GM20431 (cell line): ENCODE data around the gene LHX1.

Experiments
- in situ Hi-C: fragments of 300-500 bp; cut with MseI, MboI; formaldehyde crosslinking; loops from one replicate; pipeline ENCODE4 v1.15.0; 2020; ENCODE audit warnings: low sequenced_read_pairs; ENCODE audit not compliant: unreplicated experiment

LHX1 gene

DNA sequence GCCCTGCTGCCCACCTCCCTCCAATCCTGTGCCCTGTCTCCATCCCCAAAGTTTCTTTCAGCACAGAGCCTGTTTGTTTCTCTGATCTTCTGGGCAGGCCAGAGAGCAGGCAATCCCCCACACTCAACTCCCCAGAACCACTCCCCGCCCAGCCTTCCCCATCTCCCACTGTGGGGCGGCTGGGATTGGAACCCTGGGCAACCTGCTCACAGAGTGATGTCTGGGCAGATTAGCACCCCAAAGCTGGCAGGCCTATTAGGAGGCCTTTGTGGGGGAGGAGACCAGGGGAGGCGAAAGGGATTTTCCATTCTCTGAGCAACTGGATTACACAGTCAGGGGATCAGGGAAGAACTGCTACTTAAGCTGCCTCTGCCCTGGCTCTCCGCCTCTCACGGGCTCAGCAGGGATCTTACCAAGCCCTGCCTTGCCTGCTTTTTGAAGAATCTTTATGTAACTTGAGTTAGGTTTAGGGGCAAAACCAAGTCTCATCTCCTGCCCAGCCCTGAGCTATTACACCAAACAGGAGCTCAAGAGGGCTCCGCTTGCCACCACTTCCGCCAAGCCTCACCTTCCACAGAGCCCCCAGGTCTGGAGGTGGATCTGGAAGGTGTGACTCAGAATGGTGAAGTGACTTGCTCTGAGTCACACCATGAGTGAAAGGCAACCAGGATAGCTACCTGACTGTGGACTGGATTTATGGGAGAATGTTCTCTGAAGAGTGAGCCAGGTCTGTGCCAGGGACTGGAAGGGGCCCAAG is 16.0 kb upstream of the LHX1 start:
- in situ Hi-C loops: no loop called here

DNA sequence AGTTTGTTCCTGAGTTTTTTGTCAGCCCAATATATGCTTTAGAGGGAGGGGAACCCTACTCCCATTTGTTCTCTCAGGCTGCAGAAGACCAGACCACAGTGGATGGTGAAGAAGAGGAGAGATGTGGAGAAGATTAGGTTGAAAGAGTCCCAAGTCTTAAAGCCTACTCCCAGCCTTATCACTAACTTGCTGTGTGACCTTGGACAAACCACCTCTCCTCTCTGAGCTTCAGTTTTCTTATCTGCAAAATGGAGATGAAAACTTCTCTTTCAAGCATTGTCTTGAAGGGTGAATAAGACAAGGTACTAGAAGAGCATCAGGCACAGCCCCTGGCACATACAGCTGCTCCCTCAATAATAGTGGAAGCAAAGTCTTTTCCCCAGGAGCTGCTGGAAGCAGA is 15.1 kb upstream of the LHX1 start:
- in situ Hi-C loops: no loop called here

DNA sequence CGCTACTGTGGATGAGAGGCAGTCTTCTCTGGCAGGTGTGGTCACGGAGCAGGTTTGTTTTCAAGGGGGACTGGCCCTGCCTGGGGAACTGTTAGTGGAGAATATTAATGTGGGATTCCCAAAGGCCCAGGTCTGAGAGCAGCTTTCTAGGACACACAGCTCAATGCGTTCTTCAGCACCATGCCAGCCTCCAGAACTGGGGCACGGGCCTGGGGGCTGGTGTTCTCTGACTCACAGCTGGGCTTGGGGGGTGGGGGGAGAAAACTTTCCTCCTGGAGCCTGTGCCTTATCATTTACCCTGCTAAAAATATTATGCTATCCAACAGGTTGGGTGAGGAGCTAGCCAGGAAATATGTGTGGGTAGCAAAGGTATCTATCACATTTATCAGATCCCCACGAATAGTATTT is 13.5 kb upstream of the LHX1 start:
- in situ Hi-C loops: no loop called here

DNA sequence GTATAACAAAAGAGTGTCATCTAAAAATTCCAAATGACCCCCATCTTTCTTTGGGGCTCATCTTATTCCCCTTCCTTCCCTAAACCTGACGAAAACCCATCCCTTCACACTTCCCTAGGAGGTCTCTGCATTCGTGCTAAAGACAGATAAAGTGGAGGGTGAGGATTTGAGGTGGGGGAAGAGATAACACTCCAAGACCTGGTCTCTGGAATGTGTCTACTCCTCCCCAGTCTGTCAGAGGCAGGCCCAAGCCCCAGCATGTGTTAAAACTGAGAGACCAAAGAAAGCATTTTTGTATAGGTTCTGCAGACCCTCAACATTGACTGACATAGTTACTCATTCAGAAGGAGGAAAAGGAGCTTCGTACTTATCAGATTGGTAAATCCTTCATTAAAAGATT is 11.0 kb upstream of the LHX1 start:
- in situ Hi-C loops: no loop called here

DNA sequence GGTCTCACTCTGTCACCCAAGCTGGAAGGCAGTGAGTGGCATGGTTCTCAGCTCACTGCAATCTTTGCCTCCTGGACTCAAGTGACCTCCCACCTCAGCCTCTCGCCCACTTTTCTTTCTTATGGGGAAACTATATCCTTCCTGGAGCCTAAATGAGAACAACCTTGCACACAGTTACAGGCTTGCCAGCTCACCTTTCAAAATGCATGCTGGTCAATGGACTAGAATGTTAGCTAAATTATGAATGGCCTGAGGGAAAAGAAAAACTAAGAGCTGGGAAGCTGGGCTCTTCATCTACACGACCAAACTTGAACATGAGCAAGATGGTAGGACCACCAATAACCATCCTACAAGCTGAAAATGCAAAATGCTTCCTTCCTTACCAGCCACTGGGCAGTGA is 10.6 kb upstream of the LHX1 start:
- in situ Hi-C loops: no loop called here

DNA sequence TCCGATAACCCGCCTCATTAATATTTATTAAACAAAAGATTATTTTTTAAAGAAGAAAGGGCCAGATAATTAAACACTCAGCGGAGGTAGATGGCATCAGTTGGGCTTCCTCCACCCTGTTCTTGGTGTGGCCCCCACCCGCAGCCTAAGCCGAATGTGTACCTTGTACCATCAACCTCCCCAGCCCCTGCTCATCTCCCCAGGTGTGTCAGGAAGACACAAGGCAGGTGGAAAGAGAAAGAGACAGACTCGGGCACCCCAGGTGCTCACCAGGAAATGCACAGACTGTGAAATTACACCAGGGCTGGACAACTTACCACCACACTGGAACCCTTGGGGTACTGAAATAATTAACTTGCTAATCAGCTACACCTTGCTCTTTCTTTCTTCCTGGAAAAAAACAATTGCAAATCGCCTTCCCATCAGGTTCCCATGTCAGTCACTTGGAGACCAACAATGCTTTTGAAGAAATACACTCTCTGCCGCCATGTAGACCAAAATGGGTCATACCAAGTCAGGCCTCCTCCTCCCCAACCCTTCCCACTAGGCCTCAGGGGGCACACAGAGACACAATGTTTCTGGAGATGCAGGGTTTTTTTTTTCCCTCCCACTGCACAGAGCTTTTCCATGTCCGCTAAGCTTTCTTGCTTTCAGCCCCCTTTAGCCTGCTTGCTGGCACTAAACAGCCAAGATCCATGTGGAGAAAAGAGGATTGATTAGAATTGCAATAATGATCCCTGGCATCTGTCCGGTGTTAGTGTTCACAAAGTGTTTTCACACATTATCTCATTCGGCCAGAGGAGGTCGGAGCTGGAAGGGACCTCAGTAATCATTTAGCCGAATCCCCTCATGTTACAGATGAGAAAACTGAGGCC is 8.6 kb upstream of the LHX1 start:
- in situ Hi-C loops: no loop called here

DNA sequence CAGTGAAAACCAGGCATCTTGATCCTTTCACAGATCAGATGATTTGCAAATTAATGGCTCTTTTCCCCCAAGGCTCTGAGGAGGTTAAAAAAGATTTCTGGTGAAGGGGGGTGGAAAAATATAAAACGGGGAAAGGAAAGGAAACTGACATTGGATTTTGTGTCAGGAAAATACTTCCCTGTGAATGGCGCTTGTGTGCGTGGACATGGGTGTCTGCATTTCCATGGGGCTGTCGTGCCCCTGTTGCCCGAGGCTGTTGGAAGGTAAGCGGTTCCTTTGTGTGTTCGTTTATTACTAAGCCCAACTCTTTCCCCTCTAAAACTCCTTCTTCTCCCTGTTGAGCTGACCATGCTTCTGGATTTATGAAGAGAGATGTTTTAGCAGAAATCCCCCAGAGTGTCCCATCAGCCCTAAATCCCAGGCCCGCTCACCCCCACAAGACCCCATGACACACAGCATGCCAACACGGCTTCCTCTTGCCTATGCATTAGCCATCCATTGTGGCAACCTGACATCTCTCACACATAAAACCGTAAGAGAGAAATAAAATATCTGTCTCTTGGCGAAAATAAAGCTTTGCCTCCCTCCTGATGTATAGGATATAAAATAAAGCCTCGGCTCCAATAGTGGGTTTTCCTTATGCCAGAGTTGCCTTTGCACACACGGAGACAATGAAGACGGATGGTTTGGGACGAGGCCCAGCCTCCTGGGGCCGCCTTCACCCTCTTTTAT is 7.3 kb upstream of the LHX1 start:
- in situ Hi-C loops: no loop called here

DNA sequence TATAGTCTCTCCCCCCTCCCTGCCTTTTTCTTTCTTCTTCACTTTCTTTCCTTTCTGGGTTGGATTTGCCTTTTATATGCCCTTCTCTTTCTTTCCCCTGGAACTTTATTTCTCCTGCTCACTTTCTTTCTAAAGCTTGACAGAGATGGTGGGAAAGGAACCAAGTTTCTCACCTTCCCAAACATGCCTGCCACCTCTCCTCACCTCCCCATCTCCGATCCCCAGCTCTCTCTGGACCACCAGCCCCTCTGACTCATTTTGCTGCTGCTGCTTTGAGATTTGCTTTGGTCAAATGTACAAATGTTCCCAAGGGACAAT is 6.7 kb upstream of the LHX1 start:
- in situ Hi-C loops: no loop called here

DNA sequence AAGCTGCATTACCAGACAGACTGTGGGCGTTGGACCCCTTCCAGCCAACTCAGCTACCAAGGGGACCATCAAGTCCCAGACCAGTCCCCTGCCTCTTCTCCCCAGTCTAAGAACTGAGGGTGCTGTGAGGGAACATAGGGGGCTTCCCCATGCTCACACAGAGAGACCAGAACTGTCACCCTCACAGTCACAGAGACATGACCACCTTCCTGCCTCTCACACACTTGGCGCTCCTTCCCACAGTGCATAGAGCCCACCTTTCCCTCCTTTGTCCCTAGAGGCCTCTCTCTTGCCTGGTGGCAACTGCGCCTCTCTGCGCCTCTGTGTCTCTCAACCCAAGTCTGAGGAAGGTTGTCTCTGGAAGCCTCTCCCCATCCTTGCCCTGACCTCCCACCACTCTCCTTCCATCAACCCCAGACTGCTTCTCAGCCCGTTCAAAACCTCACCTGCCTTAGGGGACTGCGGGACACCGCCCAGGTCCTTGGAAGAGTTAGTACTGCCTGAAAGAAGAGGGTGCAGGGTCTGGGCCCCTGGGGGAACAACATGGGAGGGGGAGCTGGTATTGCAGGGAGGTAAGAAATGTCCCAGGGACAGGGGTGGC is 6.1 kb upstream of the LHX1 start:
- in situ Hi-C loops: no loop called here

DNA sequence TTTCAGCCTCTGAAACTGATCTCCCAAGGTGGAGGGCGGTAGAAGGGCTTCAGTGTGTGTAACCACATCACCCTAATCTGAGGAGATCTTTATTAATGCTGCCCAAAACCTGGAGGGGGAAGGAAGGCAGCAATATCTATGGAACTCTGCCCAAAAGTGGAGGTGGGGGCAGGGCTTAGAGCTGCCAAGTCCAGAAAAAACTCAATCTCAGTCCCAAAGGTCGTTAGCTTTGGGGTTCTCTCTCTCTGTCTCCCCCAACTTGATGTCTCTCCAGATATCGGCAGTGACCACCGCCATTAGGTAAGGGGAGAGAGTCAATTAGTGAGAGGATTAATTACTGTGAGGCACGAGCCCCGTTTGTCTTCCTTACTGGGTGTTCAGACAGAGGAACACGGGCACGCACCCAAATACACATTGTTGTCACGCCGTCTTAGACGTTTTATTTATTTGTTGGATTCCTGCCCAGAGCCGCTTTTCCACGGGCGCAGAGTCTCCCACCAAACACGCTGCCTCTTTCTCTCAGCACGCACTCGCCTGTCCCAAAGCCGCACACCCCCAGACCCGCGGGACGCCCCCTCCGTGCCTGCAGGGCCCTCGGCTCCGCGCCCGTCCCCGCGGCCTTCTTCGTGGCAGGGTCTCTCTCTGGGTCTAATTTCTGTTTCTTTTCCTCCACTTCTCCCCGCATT is 5.4 kb upstream of the LHX1 start:
- in situ Hi-C loops: no loop called here

DNA sequence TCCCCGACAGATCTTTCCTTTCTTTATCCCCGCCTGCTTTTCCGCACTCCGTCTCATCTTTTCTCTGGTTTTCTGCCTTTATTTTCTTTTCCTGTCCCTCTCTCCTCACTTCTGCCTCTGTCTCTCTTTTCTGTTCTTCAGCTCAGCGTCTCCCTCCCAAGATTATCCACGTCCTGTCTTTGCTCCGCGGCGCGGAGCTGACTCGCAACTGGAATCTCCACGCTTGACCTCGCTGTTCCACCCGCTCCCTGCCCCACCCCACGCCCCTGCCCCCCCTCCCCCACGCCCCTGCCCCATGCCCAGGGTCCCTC is 4.9 kb upstream of the LHX1 start:
- in situ Hi-C loops: no loop called here

DNA sequence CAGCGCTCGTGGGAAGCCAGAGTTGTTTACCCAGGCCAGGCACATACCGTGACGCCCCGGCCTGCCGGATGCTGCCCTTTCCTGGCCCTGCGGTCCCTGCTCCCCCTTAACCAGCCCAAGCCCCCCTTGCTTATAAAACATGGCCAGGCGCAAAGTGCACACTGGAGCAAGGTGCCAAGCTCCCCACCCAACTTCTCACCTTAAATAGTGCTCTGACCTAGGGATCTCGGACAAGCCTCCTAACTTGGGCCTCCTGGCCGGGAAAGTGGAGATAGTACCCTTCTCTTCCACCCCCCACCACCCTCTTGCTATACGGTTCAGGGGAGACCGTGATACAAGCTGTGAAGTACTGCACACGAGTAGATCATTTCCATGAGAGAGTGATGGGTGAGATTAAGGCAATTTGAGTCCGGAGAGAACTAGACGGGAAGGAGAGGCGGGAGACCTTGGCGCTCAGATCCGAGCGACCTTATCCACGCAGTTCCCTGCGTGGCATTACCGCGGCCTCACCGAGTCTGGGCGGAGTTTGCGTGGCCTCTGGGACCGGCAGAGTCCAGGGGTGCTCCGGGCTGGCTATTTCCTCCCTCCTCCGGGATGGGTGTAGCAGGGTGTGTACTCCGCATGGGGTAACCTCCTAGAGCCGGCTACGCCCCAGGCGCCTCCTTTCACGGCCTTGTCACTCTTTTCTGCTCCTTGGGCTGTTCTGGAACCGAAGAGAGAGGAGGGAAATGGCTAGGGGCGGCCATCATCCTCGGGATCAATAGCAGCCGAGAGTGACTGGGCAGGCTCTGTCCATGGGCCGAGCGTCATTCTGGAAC is 4.4 kb upstream of the LHX1 start:
- in situ Hi-C loops: no loop called here

DNA sequence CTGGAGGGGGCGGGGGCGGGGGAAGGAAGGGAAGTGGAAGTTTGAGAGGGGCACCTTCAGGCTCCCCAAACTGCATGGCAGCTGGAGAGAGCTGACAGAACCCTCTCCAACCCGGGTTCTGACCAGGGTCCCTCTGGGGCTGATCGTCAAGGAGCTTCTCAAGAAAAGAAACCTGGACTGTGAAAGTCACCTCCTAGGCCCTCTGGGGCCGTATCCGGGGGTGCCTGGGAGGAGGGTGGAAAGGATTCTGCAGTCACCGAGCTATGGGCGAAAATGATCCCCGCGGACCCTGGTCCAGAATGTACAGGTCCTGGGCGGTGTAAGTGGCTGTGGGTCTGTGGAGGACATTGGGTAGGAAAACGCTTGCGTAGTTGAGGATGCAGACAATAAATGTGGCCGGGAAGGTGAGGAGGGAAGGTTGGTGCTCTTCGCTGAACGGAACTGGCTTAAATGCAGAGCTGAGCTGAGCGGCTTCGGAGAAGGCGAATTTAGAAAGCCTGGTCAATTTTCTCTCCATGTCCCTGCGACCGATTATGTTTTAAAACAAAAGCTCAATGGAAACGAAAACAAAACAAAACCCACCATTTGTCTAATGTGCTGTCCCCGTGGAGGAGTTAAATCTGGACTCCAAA is 3.6 kb upstream of the LHX1 start:
- in situ Hi-C loops: no loop called here

DNA sequence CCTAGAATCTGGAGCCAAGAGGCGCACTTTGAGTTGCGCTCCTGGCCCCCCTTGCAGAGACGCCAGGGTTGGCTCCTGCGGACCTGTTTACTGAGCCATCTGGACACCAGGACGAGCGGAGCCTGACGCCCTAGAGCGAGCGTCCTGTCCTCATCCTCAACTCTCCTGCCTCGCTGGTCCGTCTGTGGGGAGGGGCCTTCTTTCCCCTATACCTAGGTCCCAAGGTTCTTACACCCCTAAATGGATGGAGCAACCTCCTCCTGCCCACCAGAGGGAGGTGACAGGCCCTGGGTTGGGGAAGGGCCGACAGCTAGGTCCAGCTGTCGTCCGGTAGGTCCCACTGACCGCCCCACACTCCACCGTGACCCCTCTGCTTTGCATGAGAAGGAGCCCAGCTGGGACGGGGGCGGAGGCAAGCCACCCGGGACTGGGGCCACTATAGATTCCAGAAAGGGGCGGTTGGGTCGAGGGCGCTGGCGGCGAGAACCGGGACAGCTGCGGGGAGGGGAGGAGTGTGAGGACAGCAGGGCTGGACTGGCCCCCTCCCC is 3.1 kb upstream of the LHX1 start:
- in situ Hi-C loops: no loop called here

DNA sequence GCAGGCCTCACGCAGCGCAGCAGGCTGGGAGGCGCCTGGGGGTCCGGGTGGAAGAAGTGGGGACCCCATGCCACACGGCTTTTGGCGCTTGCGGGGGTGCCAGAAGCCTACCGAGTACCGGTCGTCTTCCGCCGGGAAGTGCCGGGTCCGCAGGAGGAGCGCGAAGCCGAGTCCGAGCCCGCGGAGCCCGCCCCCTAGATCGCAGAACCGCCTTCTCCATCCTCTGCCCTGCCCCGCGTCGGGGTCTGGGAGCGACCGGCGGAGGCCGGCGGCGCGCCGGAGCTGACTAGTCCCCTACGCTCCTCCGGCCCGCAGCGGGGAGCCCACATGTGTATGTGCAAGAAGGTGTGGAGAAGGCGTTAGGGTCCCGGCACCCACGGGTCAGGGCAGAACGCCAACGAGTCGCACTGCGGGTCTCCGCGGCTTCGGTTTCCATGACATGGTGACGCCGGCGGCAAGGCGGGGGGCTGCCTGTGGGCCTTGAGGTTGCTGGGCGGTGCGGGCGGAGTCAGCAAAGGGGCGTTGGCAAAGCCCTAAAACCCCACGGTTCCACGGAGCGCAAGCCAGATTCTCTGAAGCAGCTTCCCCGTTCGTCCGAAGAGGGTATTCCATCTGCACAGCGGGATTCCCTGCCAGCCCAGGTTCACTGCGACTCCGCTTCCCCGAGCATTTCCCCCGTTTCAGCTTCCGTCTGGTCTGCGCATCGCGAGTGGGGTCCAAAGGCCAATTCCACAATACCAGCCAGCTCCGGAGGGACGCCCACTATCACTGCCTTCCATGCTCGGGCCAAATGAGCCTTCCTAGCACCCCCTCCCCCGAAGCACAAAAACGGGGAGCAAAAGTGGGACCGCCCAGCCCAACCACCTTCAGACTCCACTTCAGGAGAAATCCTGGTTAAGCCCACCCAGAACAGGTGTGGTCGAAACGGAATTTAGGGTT is 2.3 kb upstream of the LHX1 start:
- in situ Hi-C loops: no loop called here

DNA sequence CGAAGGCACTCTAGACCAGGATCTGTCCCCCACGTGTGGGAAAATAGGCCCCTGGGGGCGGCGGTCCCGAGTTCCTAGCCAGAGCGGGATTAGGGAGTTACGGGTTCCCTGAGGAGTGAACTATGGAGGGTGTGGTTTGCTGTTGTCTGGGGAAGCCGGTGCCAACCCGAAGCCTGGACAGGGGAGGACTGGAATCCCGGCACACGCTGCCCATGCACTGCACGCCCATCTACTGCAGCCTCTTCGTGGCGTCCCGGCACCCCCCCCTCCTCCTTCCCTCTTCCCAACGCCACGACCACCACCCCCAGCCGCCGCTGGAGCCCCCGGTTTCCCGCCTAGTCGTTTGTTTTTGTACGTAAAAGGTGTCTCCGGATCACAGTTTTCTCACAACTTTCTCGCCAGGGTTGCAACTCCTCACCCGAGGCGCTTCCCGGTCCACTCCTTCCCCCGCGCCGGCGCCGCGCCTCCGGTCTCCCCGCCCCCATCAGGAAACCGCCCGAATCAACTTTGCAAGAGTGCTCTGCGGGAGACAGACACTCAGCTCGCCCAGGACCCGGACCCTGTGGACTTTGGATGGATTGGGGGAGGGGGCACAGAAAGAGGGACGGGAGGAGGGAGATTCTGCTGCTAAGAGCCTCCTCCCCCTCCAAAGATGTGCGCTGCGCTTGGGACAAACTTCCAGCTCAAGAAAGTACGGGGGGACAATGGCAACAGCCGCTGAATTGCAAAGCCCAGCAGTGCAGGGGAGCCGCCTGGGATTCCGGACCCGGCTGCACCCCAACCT is 1.4 kb upstream of the LHX1 start:
- in situ Hi-C loops: no loop called here

DNA sequence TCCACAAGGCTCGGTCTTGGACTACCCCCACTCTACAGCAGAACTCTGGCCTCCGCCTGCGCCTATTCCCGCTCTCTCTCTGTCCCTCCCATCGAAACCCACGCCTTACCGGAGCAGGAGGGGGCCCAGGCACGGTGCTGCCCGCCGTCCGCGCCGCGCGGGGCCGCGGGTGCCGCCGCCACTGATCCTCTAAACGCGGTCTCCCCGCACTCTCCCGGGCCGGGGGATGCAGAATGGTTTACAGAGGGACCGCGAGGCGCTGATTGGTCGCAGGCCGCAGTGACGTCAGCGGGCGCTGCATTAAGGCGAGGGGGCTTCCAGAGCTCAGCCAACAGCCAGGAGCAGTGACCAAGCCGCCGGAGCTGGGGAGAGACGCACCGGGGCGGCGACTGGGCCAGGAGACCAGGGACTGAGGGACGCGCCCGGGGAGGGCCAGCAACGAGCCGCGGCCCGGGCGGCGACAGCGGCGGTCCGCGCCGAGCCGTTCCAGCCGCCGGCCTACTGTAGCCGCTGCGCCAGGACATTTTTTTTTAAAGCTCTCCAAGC is 747 bp upstream of the LHX1 start:
- in situ Hi-C loops: no loop called here
